AML-193 (cell line): ENCODE measurements around the gene DNLZ.

ENCODE experiments used
- DNase-seq, 2 experiments: peaks; one replicate each; lab custom pipeline; 2025; lab: John Stamatoyannopoulos, UW

The DNLZ gene

DNA sequence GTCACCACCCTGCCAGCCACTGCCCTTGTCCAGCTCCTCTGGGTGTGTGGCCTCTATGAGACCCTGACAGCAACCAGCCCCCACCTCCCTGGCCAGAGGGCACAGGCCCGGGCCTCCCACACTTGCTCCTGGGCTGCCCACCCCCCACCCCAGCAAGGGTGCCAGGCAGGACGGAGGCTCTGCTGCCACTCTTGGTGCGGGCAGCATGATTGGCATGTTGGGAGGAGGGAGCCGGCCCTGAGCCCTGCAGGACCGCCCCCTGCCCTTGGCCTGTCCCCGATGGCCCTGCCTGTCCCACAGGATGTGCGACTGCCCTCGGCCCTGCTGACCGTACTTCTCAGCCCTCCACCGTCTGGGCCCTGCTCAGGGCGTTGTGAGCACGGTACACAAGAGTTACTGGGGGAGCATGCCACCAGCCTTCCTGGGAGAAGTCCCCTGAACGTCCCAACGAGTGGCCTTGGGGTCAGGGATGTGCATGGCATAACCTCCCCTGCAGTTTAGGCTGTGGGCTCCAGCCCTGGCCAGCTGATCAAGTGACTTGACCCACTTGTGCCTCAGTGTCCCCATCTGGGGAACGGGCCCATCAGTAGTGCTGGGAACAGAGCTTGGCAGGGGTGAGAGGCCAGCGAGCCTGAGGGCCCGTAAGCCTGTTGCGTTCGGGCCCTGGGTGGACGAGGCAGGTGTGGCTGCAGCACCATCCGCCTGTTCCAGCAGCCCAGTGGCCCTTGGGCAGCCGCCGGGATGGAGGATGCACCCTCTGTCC lies 20.2 kb downstream of the DNLZ start:
- no peak for DNase-seq

DNA sequence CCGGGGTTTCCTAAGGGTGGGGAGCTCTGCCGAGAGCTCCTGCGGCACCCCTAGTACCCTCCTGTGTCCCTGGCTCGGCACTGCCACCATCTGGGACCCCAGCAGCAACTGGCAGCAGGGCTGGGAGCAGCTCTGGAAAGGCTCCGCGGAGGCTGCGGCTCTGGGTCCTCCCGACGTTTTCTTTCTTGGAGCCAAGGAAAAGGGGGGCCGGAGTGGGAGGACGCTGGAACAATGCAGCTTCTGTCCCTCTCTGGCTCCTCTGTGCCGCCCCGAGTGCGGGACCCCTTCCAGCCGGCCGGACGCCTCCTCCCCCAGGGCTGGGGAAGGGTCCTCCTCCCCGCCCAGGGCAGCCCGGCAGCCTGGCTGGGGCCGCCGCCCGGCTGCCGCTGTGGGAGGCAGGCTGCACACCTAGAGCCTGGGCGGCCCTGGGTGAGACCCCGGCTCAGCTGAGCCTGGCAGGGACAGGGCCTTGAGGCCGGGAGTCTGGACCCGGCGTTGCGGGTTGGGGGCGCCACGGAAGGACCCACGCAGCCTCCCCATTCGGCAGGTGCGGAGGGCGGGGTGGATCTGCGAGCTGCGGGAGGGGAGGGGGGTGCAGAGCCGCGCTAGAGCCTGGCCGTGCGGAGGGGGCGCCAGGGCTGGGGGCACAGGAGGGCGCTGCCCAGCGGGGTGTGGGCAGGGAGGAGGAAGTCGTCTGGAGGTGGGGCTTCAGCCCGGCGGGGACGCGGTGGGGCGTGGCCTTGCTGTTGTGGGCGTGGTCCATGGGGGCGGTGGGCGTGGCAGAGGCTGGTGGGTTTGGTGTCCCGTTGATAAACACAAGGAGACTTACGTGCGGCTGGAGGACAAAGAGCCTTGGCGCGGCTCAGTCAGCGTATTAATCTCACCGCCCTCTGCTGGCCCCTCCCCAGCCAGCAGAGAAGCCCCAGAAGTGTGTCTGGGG lies 21.1 kb downstream of the DNLZ start:
- no peak for DNase-seq

- DNase-seq, result no peak
Measured at GRCh38 chr9:136341769-136342168, 21.8 kb downstream of the DNLZ start.

GRCh38 chr9:136341042-136341655 lies 22.4 kb downstream of the DNLZ start:
- DNase-seq, result no peak

DNA sequence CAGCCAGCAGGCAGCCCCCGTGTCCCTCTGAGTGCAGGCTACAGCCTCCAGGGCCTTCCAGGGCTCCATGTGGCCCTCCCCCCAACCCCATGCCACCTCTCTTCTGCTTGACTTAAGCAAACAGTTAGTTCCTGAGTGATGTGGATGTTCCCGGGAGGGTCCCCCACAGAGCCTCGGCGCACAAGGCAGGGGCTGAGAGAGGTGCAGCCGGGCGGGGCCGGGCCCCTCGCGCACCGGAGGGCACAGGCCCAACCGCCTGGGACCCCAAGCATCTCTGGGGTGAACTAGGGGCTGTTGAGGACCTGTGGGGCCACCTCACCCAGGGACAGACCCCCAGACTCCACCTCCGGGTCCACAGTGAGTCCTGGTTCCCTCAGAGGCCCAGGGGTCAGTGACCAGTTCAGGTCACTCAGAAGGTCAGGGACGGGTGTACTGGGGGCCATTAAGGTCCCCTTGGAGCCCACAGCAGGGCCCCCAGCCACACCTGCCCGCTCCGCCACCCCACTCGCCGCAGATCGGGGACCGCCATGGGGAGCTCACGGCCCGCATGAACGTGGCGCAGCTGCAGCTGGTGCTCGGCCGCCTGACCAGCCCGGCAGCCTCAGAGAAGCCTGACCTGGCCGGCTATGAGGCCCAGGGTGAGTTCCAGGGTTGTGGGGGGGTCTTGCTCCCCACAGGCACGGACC lies 23.0 kb downstream of the DNLZ start:
- no peak for DNase-seq

GRCh38 chr9:136339958-136340310 lies 23.6 kb downstream of the DNLZ start:
- DNase-seq, result no peak

DNA sequence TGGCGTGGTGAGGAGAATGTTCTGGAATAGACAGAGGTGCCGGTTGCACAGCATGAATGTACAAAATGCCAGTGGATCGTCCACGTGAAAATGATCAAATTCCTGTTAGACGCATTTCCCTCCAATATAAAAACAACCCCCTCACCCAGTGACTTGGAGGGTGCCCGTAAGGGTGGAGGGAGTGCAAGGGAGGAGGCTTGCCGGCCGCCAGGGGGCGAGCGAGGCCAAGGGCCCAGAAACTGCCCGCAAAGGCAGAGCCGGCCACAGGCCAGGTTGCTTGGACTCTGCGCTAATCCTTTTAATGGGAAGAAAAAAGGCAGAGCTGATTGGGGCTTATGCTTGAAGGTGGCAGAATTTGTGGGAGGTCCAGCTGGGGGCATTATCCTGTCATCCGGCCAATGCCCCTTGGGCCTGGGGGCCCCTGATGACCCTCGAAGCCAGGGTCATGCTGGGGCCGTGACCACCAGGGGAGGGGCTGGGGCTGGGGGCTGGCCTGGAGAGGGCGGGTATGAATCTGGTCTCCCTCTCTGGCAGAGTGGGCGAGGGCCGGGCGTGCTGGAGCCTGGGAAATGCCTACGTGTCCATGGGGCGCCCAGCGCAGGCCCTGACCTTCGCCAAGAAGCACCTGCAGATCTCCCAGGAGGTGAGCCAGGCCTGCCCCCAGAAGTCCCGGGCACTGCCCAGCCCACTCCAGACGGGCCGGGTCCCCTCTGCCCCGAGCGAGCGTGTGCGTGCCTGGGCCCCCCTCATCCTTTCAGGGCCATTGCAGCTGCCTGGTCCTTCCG lies 24.2 kb downstream of the DNLZ start:
- peak; percentile 26 to 53 for DNase-seq

- no peak for DNase-seq
Measured at GRCh38 chr9:136338511-136338910, 25.0 kb downstream of the DNLZ start.

DNA sequence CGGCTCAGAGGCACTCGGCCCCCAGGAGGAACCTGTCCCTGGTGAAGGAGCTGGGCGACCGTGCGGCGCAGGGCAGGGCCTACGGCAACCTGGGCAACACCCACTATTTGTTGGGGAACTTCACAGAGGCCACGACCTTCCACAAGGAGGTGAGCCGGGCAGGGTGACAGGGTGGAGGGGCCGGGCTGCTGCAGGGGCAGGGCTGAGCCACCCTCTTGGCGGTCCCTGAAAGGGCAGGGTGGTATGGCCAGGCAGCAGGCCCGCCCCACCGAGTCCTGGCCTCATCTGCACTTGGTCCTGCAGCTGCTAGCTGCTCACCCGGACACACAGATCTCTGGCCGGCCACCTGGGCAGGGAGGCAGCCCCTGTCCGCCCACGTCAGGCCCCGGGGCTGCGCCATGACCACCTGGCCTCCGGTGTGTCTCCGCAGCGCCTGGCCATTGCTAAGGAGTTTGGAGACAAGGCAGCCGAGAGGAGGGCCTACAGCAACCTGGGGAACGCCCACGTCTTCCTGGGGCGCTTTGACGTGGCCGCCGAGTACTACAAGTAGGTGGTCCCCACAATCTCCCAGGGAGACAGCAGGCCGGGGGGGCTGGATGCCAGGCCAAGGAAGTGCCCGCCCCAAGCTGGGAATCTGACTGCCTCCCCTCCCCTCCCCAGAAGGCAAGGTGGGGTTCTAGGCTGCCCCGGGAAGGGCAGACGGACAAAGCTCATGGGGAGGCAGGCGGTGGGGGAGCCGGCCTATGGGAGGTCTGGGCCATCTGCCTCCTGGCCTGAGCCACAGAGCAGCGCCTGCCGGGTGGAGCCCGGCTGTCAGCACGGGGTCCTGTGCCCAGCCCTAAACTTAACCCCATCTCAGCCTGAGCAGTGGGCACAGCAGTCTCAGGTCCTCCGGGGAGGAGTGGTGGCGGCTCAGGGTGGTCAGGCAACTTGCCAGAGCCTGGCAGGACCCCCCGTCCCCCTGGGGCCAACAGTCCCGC lies 25.8 kb downstream of the DNLZ start:
- DNase-seq, result no peak

DNA sequence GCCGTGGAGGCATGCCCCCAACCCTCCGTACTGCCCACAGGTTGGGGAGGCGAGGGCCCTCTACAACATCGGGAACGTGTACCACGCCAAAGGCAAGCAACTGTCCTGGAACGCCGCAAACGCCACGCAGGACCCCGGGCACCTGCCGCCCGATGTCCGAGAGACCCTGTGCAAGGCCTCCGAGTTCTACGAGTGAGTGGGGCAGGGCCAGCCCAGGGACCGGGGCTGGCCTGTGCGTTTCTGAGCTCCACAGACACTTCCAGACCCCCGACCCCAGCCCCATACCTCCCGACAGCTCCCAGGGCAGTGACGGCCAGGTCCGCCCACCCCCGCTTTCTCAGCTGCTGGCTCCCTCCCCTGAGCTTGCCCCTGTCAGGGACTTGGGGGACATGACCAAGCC lies 26.7 kb downstream of the DNLZ start:
- DNase-seq, result no peak

GRCh38 chr9:136336156-136336870 lies 27.2 kb downstream of the DNLZ start:
- DNase-seq, result no peak

GRCh38 chr9:136335296-136336155 lies 28.0 kb downstream of the DNLZ start:
- DNase-seq, result no peak

DNA sequence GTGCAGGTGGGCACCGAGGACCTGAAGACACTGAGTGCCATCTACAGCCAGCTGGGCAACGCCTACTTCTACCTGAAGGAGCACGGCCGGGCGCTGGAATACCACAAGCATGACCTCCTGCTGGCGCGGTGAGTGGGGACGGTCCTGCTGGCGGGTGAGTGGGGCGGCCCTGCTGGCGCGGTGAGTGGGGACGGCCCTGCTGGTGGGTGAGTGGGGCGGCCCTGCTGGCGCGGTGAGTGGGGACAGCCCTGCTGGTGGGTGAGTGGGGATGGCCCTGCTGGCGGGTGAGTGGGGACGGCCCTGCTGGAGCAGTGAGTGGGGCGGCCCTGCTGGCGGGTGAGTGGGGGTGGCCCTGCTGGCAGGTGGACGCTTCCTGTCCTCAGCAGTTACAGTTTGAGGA lies 29.0 kb downstream of the DNLZ start:
- no peak for DNase-seq

GRCh38 chr9:136333486-136333885 lies 30.1 kb downstream of the DNLZ start:
- DNase-seq, result no peak

- no peak for DNase-seq
Measured at GRCh38 chr9:136333045-136333444, 30.5 kb downstream of the DNLZ start.

DNA sequence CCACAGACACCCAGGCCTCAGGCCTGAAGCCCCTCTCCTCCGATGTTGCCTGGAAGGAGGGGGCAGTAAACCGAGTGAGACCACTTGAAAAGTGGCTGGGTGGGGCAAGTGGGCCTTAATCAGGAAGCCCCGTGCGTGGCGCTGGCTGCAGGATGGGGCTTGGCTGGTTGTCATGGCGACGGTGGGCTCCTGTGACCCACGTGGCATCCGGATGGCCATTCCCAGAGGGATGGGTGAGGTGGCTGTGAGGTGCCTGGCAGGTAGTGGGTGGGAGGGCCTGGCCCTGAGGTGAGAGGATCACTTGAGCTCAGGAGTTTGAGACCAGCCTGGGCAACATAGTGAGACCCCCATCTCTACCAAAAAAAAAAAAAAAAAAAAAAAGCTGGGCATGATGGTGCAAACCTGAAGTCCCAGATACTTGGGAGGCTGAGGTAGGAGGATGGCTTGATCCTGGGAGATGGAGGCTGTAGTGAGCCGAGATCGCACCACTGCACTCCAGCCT lies 31.0 kb downstream of the DNLZ start:
- DNase-seq, result no peak

GRCh38 chr9:136331556-136332481 lies 31.7 kb downstream of the DNLZ start:
- no peak for DNase-seq
